Erythroblast (primary cell): ENCODE data around the gene ING4.
A peak's percentile ranks its signal among the peaks of the same experiment; 100 is the strongest.

ENCODE experiments used
- DNase-seq, 2 experiments: peaks; one replicate each; lab custom pipeline; 2025; lab: John Stamatoyannopoulos, UW
- GATA1 ChIP-seq: IDR thresholded peaks from 2 replicates; pipeline ENCODE4 v1.6.1; 2011; ENCODE audit warnings: low read depth, mild to moderate bottlenecking, control low read depth, low read length, moderate library complexity
- POLR2A ChIP-seq: IDR thresholded peaks from 2 replicates; pipeline ENCODE4 v1.6.1; 2011; ENCODE audit warnings: mild to moderate bottlenecking, low read length

ING4 gene

GRCh38 chr12:6613015-6613775, 49.7 kb downstream of the ING4 start:
- TF ChIP-seq GATA1 = no peak
- TF ChIP-seq POLR2A = no peak
- peak; percentile 89 to 90 for DNase-seq

- DNase-seq = no peak
- TF ChIP-seq POLR2A (no peak), GATA1 (no peak)
Observed at GRCh38 chr12:6612652-6613014, 50.3 kb downstream of the ING4 start.

GRCh38 chr12:6612247-6612646, 50.7 kb downstream of the ING4 start:
- TF ChIP-seq POLR2A (no peak), GATA1 (no peak)
- no peak for DNase-seq

- peak; percentile 45 to 48 for DNase-seq
- no peak for TF ChIP-seq POLR2A
- no peak for TF ChIP-seq GATA1
Observed at GRCh38 chr12:6608592-6609281, 54.2 kb downstream of the ING4 start.

GRCh38 chr12:6607751-6608591, 54.9 kb downstream of the ING4 start:
- TF ChIP-seq GATA1 (no peak), POLR2A (peak; percentile 17)
- DNase-seq = peak; percentile 91 to 92

GRCh38 chr12:6606331-6607131, 56.4 kb downstream of the ING4 start:
- no peak for TF ChIP-seq POLR2A
- no peak for TF ChIP-seq GATA1
- DNase-seq = peak; percentile 66 to 77

GRCh38 chr12:6605421-6606330, 57.2 kb downstream of the ING4 start:
- DNase-seq = peak; percentile 53 to 66
- no peak for TF ChIP-seq GATA1
- TF ChIP-seq POLR2A = peak; percentile 43

GRCh38 chr12:6604259-6605029, 58.5 kb downstream of the ING4 start:
- no peak for DNase-seq
- no peak for TF ChIP-seq GATA1
- no peak for TF ChIP-seq POLR2A

GRCh38 chr12:6603095-6603567, 59.8 kb downstream of the ING4 start:
- no peak for DNase-seq
- no peak for TF ChIP-seq POLR2A
- no peak for TF ChIP-seq GATA1

- TF ChIP-seq POLR2A = no peak
- TF ChIP-seq GATA1 = no peak
Observed at GRCh38 chr12:6602526-6602925, 60.4 kb downstream of the ING4 start.

More at GRCh38 chr12:6602526-6602925, 60.4 kb downstream of the ING4 start:
- DNase-seq = no peak
